Liver (tissue), 3 donors: ENCODE measurements around the gene PCDHB3.
"Not testable (repeated sequence)": the region's sequence is repeated elsewhere in the genome, so short reads cannot be mapped to it uniquely, and the experiment has no call there.

Experiments used
- EGR1 ChIP-seq, 2 donors: IDR thresholded peaks; 2 replicates each; pipeline ENCODE4 v1.6.1; 2016 to 2018; ENCODE audit warnings: antibody characterized with exemption in 2 of 2, low read depth in 2 of 2
- JUND ChIP-seq, 2 donors: IDR thresholded peaks; 2 replicates each; pipeline ENCODE4 v1.6.1; 2016; ENCODE audit warnings: antibody characterized with exemption in 2 of 2
- RAD21 ChIP-seq, 2 donors: IDR thresholded peaks; 2 replicates each; pipeline ENCODE4 v1.6.1; 2016; ENCODE audit warnings: antibody characterized with exemption in 2 of 2, mild to moderate bottlenecking in 2 of 2
- REST ChIP-seq: IDR thresholded peaks from 2 replicates; pipeline ENCODE4 v1.6.1; 2016; ENCODE audit warnings: antibody characterized with exemption, mild to moderate bottlenecking
- TAF1 ChIP-seq: conservative IDR thresholded peaks from 2 replicates; pipeline ENCODE4 v1.6.1; 2016; ENCODE audit warnings: antibody characterized with exemption, mild to moderate bottlenecking
- YY1 ChIP-seq: IDR thresholded peaks from 2 replicates; pipeline ENCODE4 v1.6.1; 2016; ENCODE audit warnings: antibody characterized with exemption, mild to moderate bottlenecking
- ZBTB33 ChIP-seq: IDR thresholded peaks from 2 replicates; pipeline ENCODE4 v1.6.1; 2016; ENCODE audit warnings: antibody characterized with exemption
- TF ChIP-seq, protein P1 (sequence below): fragments of 150-350 bp; IDR thresholded peaks from 2 replicates; pipeline ENCODE4 v1.5.1; 2017; ENCODE audit warnings: improper control_type of control experiment, low read depth, low read length; ENCODE audit not compliant: missing input control
- TF ChIP-seq, protein P2 (sequence below): IDR thresholded peaks from 2 replicates; pipeline ENCODE4 v1.6.1; 2016; ENCODE audit warnings: antibody characterized with exemption
- TF ChIP-seq, protein P3 (sequence below): IDR thresholded peaks from 2 replicates; pipeline ENCODE4 v1.6.1; 2016; ENCODE audit warnings: antibody characterized with exemption
- donor health status: healthy.
- donor health status: healthy.

DNA sequence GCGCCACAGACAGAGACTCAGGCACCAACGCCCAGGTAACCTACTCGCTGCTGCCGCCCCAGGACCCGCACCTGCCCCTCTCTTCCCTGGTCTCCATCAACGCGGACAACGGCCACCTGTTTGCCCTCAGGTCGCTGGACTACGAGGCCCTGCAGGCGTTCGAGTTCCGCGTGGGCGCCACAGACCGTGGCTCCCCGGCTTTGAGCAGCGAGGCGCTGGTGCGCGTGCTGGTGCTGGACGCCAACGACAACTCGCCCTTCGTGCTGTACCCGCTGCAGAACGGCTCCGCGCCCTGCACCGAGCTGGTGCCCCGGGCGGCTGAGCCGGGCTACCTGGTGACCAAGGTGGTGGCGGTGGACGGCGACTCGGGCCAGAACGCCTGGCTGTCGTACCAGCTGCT, 1.8 kb downstream of the PCDHB3 start:
- TF ChIP-seq, protein P1, sequence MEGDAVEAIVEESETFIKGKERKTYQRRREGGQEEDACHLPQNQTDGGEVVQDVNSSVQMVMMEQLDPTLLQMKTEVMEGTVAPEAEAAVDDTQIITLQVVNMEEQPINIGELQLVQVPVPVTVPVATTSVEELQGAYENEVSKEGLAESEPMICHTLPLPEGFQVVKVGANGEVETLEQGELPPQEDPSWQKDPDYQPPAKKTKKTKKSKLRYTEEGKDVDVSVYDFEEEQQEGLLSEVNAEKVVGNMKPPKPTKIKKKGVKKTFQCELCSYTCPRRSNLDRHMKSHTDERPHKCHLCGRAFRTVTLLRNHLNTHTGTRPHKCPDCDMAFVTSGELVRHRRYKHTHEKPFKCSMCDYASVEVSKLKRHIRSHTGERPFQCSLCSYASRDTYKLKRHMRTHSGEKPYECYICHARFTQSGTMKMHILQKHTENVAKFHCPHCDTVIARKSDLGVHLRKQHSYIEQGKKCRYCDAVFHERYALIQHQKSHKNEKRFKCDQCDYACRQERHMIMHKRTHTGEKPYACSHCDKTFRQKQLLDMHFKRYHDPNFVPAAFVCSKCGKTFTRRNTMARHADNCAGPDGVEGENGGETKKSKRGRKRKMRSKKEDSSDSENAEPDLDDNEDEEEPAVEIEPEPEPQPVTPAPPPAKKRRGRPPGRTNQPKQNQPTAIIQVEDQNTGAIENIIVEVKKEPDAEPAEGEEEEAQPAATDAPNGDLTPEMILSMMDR: not testable (repeated sequence)
- TF ChIP-seq RAD21 (IDR thresholded peaks at IDR 0.05); ZBTB33; JUND (IDR thresholded peaks at IDR 0.05); YY1; EGR1 (IDR thresholded peaks at IDR 0.05; ENCODE audit: low read depth in 2 of 2); TAF1; REST: not testable (repeated sequence)
- TF ChIP-seq, protein P2, sequence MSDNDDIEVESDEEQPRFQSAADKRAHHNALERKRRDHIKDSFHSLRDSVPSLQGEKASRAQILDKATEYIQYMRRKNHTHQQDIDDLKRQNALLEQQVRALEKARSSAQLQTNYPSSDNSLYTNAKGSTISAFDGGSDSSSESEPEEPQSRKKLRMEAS: not testable (repeated sequence)
- TF ChIP-seq, protein P3, sequence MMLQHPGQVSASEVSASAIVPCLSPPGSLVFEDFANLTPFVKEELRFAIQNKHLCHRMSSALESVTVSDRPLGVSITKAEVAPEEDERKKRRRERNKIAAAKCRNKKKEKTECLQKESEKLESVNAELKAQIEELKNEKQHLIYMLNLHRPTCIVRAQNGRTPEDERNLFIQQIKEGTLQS: not testable (repeated sequence)
